Measurements from ENCODE around the gene FAM168A. TPM values are rescaled to one million over a fixed set of nuclear protein-coding genes. Genes with fewer than 3 reads are reported as not detected.

The FAM168A gene
- total RNA-seq, 1 experiment from 2014 or later, result 21.1 TPM

GRCh38 chr11:73420136-73420535 is 177.8 kb downstream of the FAM168A start:
- Histone ChIP-seq H2BK120ac (ENCODE audit: low read depth, low read length, poor library complexity, severe bottlenecking) (no peak overlapping the region), H3K4ac (ENCODE audit: low read depth, low read length) (no peak overlapping the region), H3K4me2 (ENCODE audit: insufficient read depth, insufficient read length, low read length) (no peak overlapping the region), H3K27me3 (ENCODE audit: insufficient read depth, low read length) (no peaks in the 10 kb centered on the region), H4K5ac (ENCODE audit: insufficient read length, low read depth, low read length) (no peak overlapping the region), H2AK5ac (ENCODE audit: insufficient read length, low read length) (no peak overlapping the region), H2BK20ac (ENCODE audit: low read depth, low read length, poor library complexity, severe bottlenecking) (no peak overlapping the region), H4K8ac (replicated peaks; ENCODE audit: insufficient read length, low read depth, low read length) (no peak overlapping the region), H2BK5ac (ENCODE audit: insufficient read length, low read length) (no peak overlapping the region), H2BK12ac (ENCODE audit: insufficient read length, low read depth, low read length) (no peak overlapping the region), H3K18ac (ENCODE audit: insufficient read length, low read depth, low read length) (no peak overlapping the region), H3K9ac (ENCODE audit: extremely low read depth, insufficient read length, low read length) (no peak overlapping the region), H3K4me1 (ENCODE audit: insufficient read depth, low read length) (peaks cover 2% of the 10 kb centered on the region; the same call in 1 of the 2 replicates), H4K91ac (ENCODE audit: insufficient read length, low read depth, low read length) (no peak overlapping the region), H3K79me1 (ENCODE audit: insufficient read depth, low read depth, low read length, poor library complexity, severe bottlenecking) (no peaks in the 10 kb centered on the region), H3K56ac (ENCODE audit: insufficient read length, low read depth, low read length) (no peak overlapping the region), H3T11ph (ENCODE audit: low read length) (no peak overlapping the region), H3K9me3 (ENCODE audit: control insufficient read depth, low read depth, low read length) (no peaks in the 10 kb centered on the region), H3K23ac (ENCODE audit: insufficient read length, low read depth, low read length) (no peak overlapping the region), H2BK15ac (ENCODE audit: low read depth, low read length) (no peak overlapping the region), H3K79me2 (ENCODE audit: insufficient read depth, low read length) (no peaks in the 10 kb centered on the region), H2AFZ (ENCODE audit: low read length) (no peak overlapping the region), H3K27ac (ENCODE audit: insufficient read length, low read depth, low read length) (no peak overlapping the region), H4K20me1 (ENCODE audit: control insufficient read depth, insufficient read depth, insufficient read length) (no peaks in the 10 kb centered on the region), H3K14ac (ENCODE audit: insufficient read depth, low read length) (no peak overlapping the region), H3K23me2 (ENCODE audit: insufficient read length, low read depth, low read length, poor library complexity, severe bottlenecking) (no peaks in the 10 kb centered on the region)
- H3K4me1 Mint-ChIP-seq, result peaks cover 9 to 11% of the 10 kb centered on the region in 2 experiments
- no peak for DNase-seq
- H3K4me3 Mint-ChIP-seq, result no peak overlapping the region
- peaks cover 6 to 21% (median 17%) of the 10 kb centered on the region in 3 experiments; a peak in 6 of 7 replicates for H3K36me3 Mint-ChIP-seq (ENCODE audit: insufficient read depth in 1 of 3, low read depth in 3 of 3)
- no peaks in the 10 kb centered on the region for H3K9me3 Mint-ChIP-seq
- H3K27ac Mint-ChIP-seq, result no peak overlapping the region
- H3K27me3 Mint-ChIP-seq (ENCODE audit: low read depth), result no peaks in the 10 kb centered on the region
- TF ChIP-seq CTCF (conservative IDR thresholded peaks at IDR 0.05), result no peak
